Testis (tissue), 3 donors: ENCODE results near the gene KRTAP21-2. TPM values are rescaled to one million over a fixed set of nuclear protein-coding genes. Genes with fewer than 3 reads are reported as not detected.

Experiments used
- DNase-seq: peaks from one replicate; pipeline ENCODE4 v3.0.0-alpha.2; 2019
- H3K27ac ChIP-seq, 2 donors: fragments of 200-600 bp; sonication (generic); one replicate each; pipeline ENCODE4 v1.5.1; 2019
- H3K27me3 ChIP-seq: fragments of 200-600 bp; sonication (generic); one replicate; pipeline ENCODE4 v1.5.1; 2019
- H3K36me3 ChIP-seq: fragments of 200-600 bp; sonication (generic); one replicate; pipeline ENCODE4 v1.5.1; 2017; ENCODE audit warnings: low read depth; ENCODE audit errors: missing control alignments
- H3K4me1 ChIP-seq: fragments of 200-600 bp; sonication (generic); one replicate; pipeline ENCODE4 v1.5.1; 2019
- H3K4me3 ChIP-seq, 2 donors: fragments of 200-600 bp; sonication (generic); one replicate each; pipeline ENCODE4 v1.5.1; 2017 to 2019
- H3K9me3 ChIP-seq: fragments of 200-600 bp; sonication (generic); one replicate; pipeline ENCODE4 v1.5.1; 2017
- CTCF ChIP-seq, 3 experiments: fragments of 450-650 bp in 2 of 3; fragments of 200-600 bp in 1 of 3; sonication (generic) in 1 of 3; IDR thresholded peaks; one replicate each; pipeline ENCODE4 v1.5.1; 2016 to 2019; ENCODE audit warnings: antibody characterized with exemption in 3 of 3, mild to moderate bottlenecking in 2 of 3, moderate library complexity in 1 of 3
- POLR2A ChIP-seq: fragments of 450-650 bp; IDR thresholded peaks from one replicate; pipeline ENCODE4 v1.6.1; 2017; ENCODE audit warnings: antibody characterized with exemption, mild to moderate bottlenecking, moderate library complexity
- WGBS, 2 donors: methylation state at CpG; one replicate each; pipeline ENCODE4 v1.1.5; 2018; 5-methylcytosine and 5-hydroxymethylcytosine counted together
- intact Hi-C: fragments of 100-400 bp; cut with DNase I; formaldehyde crosslinking; loops from one replicate; pipeline ENCODE4 v1.15.1; 2023; ENCODE audit warnings: low total_unique reads
- polyA plus RNA-seq: library from polyadenylated mRNA; stranded (reverse); fragments of 350-450 nt; fragmentation: Illumina TruSeq; extraction: RNeasy Lipid Tissue Mini Kit (QIAGEN cat#74804); gene quantifications from one replicate; pipeline ENCODE4 v1.2.3, GENCODE V29; 2014; ENCODE audit warnings: low read depth, low replicate concordance; ENCODE audit not compliant: insufficient read depth
- total RNA-seq, 2 donors: library from RNA; depleted of rRNA; stranded (reverse); fragments of >200 nt; gene quantifications; one replicate each; pipeline ENCODE4 v1.2.3, GENCODE V29; 2016

Gene KRTAP21-2
- total and polyA plus RNA-seq, 3 donors from 2014 or later, result 1.4 to 2.5 TPM; not detected in 1

- no peaks in the 10 kb centered on the region for H3K9me3 ChIP-seq
These were observed 27.7 kb downstream of the KRTAP21-2 start for GRCh38 chr21:30719401-30719800.

GRCh38 chr21:30718239-30718909 is 28.7 kb downstream of the KRTAP21-2 start, which contains the start of gene KRTAP21-3:
TSS of gene KRTAP21-3 (minus strand) at chr21:30718777. CDS start at chr21:30718759, 18 bp downstream.
- no peak for TF ChIP-seq CTCF (IDR thresholded peaks at IDR 0.05)
- TF ChIP-seq POLR2A, result no peak
- H3K4me1 ChIP-seq, result no peaks in the 10 kb centered on the region
- DNase-seq, result no peak
- H3K9me3 ChIP-seq, result no peaks in the 10 kb centered on the region
- no peak within 1 kb of the TSS for H3K27ac ChIP-seq
- intact Hi-C loops, result no loop called here
- 85 to 87% methylated on average over 3 of the region's 3 CpGs for WGBS, 2 donors
- H3K27me3 ChIP-seq, result no peaks in the 10 kb centered on the region
- no peaks in the 10 kb centered on the region for H3K36me3 ChIP-seq
- no peak within 1 kb of the TSS for H3K4me3 ChIP-seq

More at GRCh38 chr21:30719401-30719800, 27.7 kb downstream of the KRTAP21-2 start:
- Histone ChIP-seq H3K27me3 (no peaks in the 10 kb centered on the region), H3K36me3 (no peaks in the 10 kb centered on the region), H3K4me3 (no peak overlapping the region), H3K4me1 (no peaks in the 10 kb centered on the region), H3K27ac (no peak overlapping the region)
- TF ChIP-seq CTCF (IDR thresholded peaks at IDR 0.05), result no peak
- TF ChIP-seq POLR2A, result no peak
- 85 to 86% methylated on average over 1 of the region's 1 CpG for WGBS, 2 donors
- no peak for DNase-seq
- intact Hi-C loops, result no loop called here

GRCh38 chr21:30717105-30717504 is 30.0 kb downstream of the KRTAP21-2 start:
- no peak overlapping the region for H3K4me3 ChIP-seq
- no peaks in the 10 kb centered on the region for H3K9me3 ChIP-seq
- H3K4me1 ChIP-seq, result no peaks in the 10 kb centered on the region
- 89 to 92% methylated on average over 2 of the region's 2 CpGs for WGBS, 2 donors
- DNase-seq, result no peak
- no peaks in the 10 kb centered on the region for H3K27me3 ChIP-seq
- H3K27ac ChIP-seq, result no peak overlapping the region
- intact Hi-C loops, result no loop called here
- no peaks in the 10 kb centered on the region for H3K36me3 ChIP-seq
- TF ChIP-seq CTCF (IDR thresholded peaks at IDR 0.05) (no peak), POLR2A (no peak)

- no peak overlapping the region for H3K27ac ChIP-seq
- no peaks in the 10 kb centered on the region for H3K9me3 ChIP-seq
- DNase-seq, result no peak
- TF ChIP-seq POLR2A, result no peak
- no peak for TF ChIP-seq CTCF (IDR thresholded peaks at IDR 0.05)
- no peak overlapping the region for H3K4me3 ChIP-seq
- intact Hi-C loops, result no loop called here
- H3K4me1 ChIP-seq, result no peaks in the 10 kb centered on the region
- no peaks in the 10 kb centered on the region for H3K27me3 ChIP-seq
- 84 to 85% methylated on average over 2 of the region's 2 CpGs for WGBS, 2 donors
- H3K36me3 ChIP-seq, result no peaks in the 10 kb centered on the region
These were observed 32.1 kb downstream of the KRTAP21-2 start for GRCh38 chr21:30714946-30715345.

GRCh38 chr21:30714456-30714855 is 32.6 kb downstream of the KRTAP21-2 start:
- Histone ChIP-seq H3K9me3 (no peaks in the 10 kb centered on the region), H3K4me3 (no peak overlapping the region), H3K27ac (no peak overlapping the region), H3K4me1 (no peaks in the 10 kb centered on the region), H3K36me3 (no peaks in the 10 kb centered on the region), H3K27me3 (no peaks in the 10 kb centered on the region)
- intact Hi-C loops, result no loop called here
- DNase-seq, result no peak
- WGBS, 2 donors, result 52 to 58% methylated on average over 3 of the region's 3 CpGs
- no peak for TF ChIP-seq POLR2A
- TF ChIP-seq CTCF (IDR thresholded peaks at IDR 0.05), result no peak
